GM12878 (cell line): ENCODE data around the gene OR13G1. TPM values are rescaled to one million over a fixed set of nuclear protein-coding genes. Genes with fewer than 3 reads are reported as not detected.

Source experiments
- ATAC-seq: fragments of 200-7000 bp; cut with Tn5 transposase; 3 replicates; pipeline ENCODE4 v1.9.1; 2020; ENCODE audit warnings: mild to moderate bottlenecking, moderate library complexity
- BruUV-seq: library from RNA; stranded (reverse); fragments of 400-500 nt; replicated peaks from 2 replicates; lab custom pipeline; 2021; lab: Mats Ljungman, UMichigan
- CTCF ChIA-PET: fragments of 300-600 bp; sonication (Branson Sonifier 250); formaldehyde crosslinking; extraction: SDS; loops from one replicate; lab custom pipeline; 2021; ENCODE audit warnings: inconsistent platforms; lab: Yijun Ruan, JAX
- POLR2A ChIA-PET: fragments of 350-600 bp; formaldehyde crosslinking; extraction: SDS; loops from one replicate; lab custom pipeline; 2021; ENCODE audit warnings: inconsistent platforms; lab: Charles Lee
- RAD21 ChIA-PET: fragments of 300-600 bp; sonication (Branson Sonifier 250); formaldehyde crosslinking; loops from one replicate; lab custom pipeline; 2023; ENCODE audit warnings: antibody characterized with exemption; ENCODE audit not compliant: unreplicated experiment; lab: Charles Lee
- SMC1A ChIA-PET: fragments of 300-600 bp; sonication (Branson Sonifier 250); formaldehyde crosslinking; loops from one replicate; lab custom pipeline; 2023; ENCODE audit not compliant: unreplicated experiment, uncharacterized antibody; lab: Charles Lee
- DNase-seq: peaks from one replicate; pipeline ENCODE4 v3.0.0-alpha.2; 2011; ENCODE audit warnings: low read depth, low spot score
- FAIRE-seq: peaks from 3 replicates; lab custom pipeline; 2011; peaks lifted over from hg19 to GRCh38; lab: Jason Lieb, UNC
- H2AFZ ChIP-seq: 2 replicates; pipeline ENCODE4 v1.6.0; 2011; ENCODE audit warnings: low read depth, low read length, control low read depth; ENCODE audit not compliant: control insufficient read depth
- H3K27ac ChIP-seq: 2 replicates; pipeline ENCODE4 v1.5.1; 2011; ENCODE audit warnings: control low read depth; ENCODE audit not compliant: control insufficient read depth, insufficient read depth
- H3K27me3 ChIP-seq, 2 experiments: replicated peaks in 1 of 2; 2 replicates each; pipeline versions ENCODE4 v1.6.0 to v1.6.1; 2011; ENCODE audit warnings: low read length in 1 of 2; ENCODE audit not compliant: control insufficient read depth in 2 of 2, insufficient read depth in 2 of 2
- H3K36me3 ChIP-seq, 2 experiments: 2 replicates each; pipeline ENCODE4 v1.5.1; 2011; ENCODE audit warnings: low read length in 1 of 2; ENCODE audit not compliant: control insufficient read depth in 2 of 2, insufficient read depth in 2 of 2
- H3K4me1 ChIP-seq: 2 replicates; pipeline ENCODE4 v1.6.1; 2011; ENCODE audit warnings: mild to moderate bottlenecking, low read length, moderate library complexity, mixed read lengths; ENCODE audit not compliant: control insufficient read depth, insufficient read depth
- H3K4me2 ChIP-seq: 2 replicates; pipeline ENCODE4 v1.6.0; 2011; ENCODE audit warnings: control low read depth; ENCODE audit not compliant: control insufficient read depth, insufficient read depth
- H3K4me3 ChIP-seq: fragments of 200-600 bp; sonication (generic); 2 replicates; pipeline ENCODE4 v1.5.1; 2016
- H3K79me2 ChIP-seq: 2 replicates; pipeline ENCODE4 v1.6.0; 2011; ENCODE audit warnings: low read length; ENCODE audit not compliant: control insufficient read depth, insufficient read depth
- H3K9ac ChIP-seq: 2 replicates; pipeline ENCODE4 v1.8.0; 2011; ENCODE audit warnings: low read length, control low read depth, mixed read lengths; ENCODE audit not compliant: control insufficient read depth, insufficient read depth
- H3K9me3 ChIP-seq: replicated peaks from 3 replicates; pipeline ENCODE4 v1.5.1; 2011; ENCODE audit warnings: mild to moderate bottlenecking, low read length; ENCODE audit not compliant: control insufficient read depth, insufficient read depth
- H4K20me1 ChIP-seq: 2 replicates; pipeline ENCODE4 v1.6.0; 2011; ENCODE audit not compliant: control insufficient read depth, insufficient read depth
- ATF7 ChIP-seq: fragments of 450-650 bp; IDR thresholded peaks from 2 replicates; pipeline ENCODE4 v1.6.1; 2016; ENCODE audit warnings: low read depth, mild to moderate bottlenecking
- BACH1 ChIP-seq: fragments of 450-650 bp; IDR thresholded peaks from 2 replicates; pipeline ENCODE4 v1.6.1; 2017; ENCODE audit warnings: mild to moderate bottlenecking, borderline replicate concordance
- BMI1 ChIP-seq: fragments of 450-650 bp; IDR thresholded peaks from 2 replicates; pipeline ENCODE4 v1.6.1; 2016; ENCODE audit warnings: mild to moderate bottlenecking, moderate library complexity, borderline replicate concordance
- FOXK2 ChIP-seq: fragments of 450-650 bp; IDR thresholded peaks from 2 replicates; pipeline ENCODE4 v1.6.1; 2017; ENCODE audit warnings: mild to moderate bottlenecking, moderate library complexity
- KAT2A ChIP-seq: conservative IDR thresholded peaks from 2 replicates; pipeline ENCODE4 v1.6.1; 2011; ENCODE audit warnings: low read depth, low read length; ENCODE audit not compliant: control insufficient read depth
- MTA3 ChIP-seq: IDR thresholded peaks from 2 replicates; pipeline ENCODE4 v1.6.1; 2012; ENCODE audit warnings: low read length, inconsistent platforms, borderline replicate concordance
- NFYA ChIP-seq: IDR thresholded peaks from 2 replicates; pipeline ENCODE4 v1.6.1; 2011; ENCODE audit warnings: low read depth, mild to moderate bottlenecking, low read length, improper control_type of control experiment, borderline replicate concordance
- PBX3 ChIP-seq: IDR thresholded peaks from 2 replicates; pipeline ENCODE4 v1.6.1; 2011; ENCODE audit warnings: mild to moderate bottlenecking, low read depth, low read length, moderate library complexity; ENCODE audit not compliant: insufficient replicate concordance
- RELA ChIP-seq: fragments of 450-650 bp; IDR thresholded peaks from 2 replicates; pipeline ENCODE4 v1.8.0; 2014; ENCODE audit warnings: borderline replicate concordance; ENCODE audit not compliant: partially characterized antibody
- SPI1 ChIP-seq: IDR thresholded peaks from 2 replicates; pipeline ENCODE4 v1.6.1; 2011; ENCODE audit warnings: low read depth, mild to moderate bottlenecking, low read length, moderate library complexity, borderline replicate concordance; ENCODE audit not compliant: insufficient read depth
- ZNF592 ChIP-seq: fragments of 450-650 bp; IDR thresholded peaks from 2 replicates; pipeline ENCODE4 v1.6.1; 2017; ENCODE audit warnings: mild to moderate bottlenecking, moderate library complexity
- WGBS: methylation state at CpG from one replicate; pipeline ENCODE4 v1.1.6; 2016; ENCODE audit warnings: low lambda C conversion rate; ENCODE audit not compliant: insufficient replicate concordance, insufficient coverage; ENCODE audit errors: missing lambda C conversion rate; 5-methylcytosine and 5-hydroxymethylcytosine counted together
- in situ Hi-C: fragments of 300-500 bp; cut with MboI; formaldehyde crosslinking; loops from 9 replicates; pipeline ENCODE4 v1.14.3; 2018; ENCODE audit warnings: mixed read lengths
- intact Hi-C: fragments of 100-400 bp; cut with micrococcal nuclease; formaldehyde crosslinking; loops from one replicate; pipeline ENCODE4 v1.14.2; 2022; ENCODE audit not compliant: unreplicated experiment
- polyA plus RNA-seq, 11 experiments: library from polyadenylated mRNA; depleted of rRNA in 4 of 11; unstranded in 6 of 11; stranded (reverse) in 5 of 11; fragments of >200 nt; fragmentation: Nextera tagmentation in 4 of 11; fragmentation: Illumina TruSeq in 1 of 11; extraction: Ambion mirVana in 4 of 11; extraction: Trizol in 1 of 11; gene quantifications; 1 replicate in 1 of 11; 2 replicates in 10 of 11; pipeline versions ENCODE4 v1.2.1 to v1.2.3, GENCODE V29; 2011 to 2016; ENCODE audit warnings: inconsistent platforms in 2 of 11, missing spikeins in 2 of 11, low read depth in 1 of 11
- total RNA-seq, 4 experiments: library from RNA; depleted of rRNA in 3 of 4; stranded (reverse); fragments of >200 nt in 3 of 4; fragmentation: Illumina TruSeq in 1 of 4; extraction: Trizol in 1 of 4; gene quantifications; 2 replicates each; pipeline versions ENCODE4 v1.2.1 to v1.2.3, GENCODE V29; 2013 to 2021

The OR13G1 gene
- total and polyA plus RNA-seq, 10 of the 15 experiments (the other 5 are each of a cell fraction or from before 2014, with no cell fraction given), result not detected

- ChIA-PET SMC1A (interaction anchor here (0.6 to 1.2 kb wide), 2 partner anchors 37 to 175 kb away, joined by 3 read pairs; no protein-coding TSS in a partner anchor), RAD21 (no interaction called here), CTCF (interaction anchor here (0.9 to 1.5 kb wide), 2 partner anchors 13 to 56 kb away, joined by 3 to 6 read pairs; no protein-coding TSS in a partner anchor), POLR2A (no interaction called here)
- Histone ChIP-seq H3K27ac (no peak overlapping the region), H2AFZ (no peak overlapping the region), H3K36me3 (no peaks in the 10 kb centered on the region), H3K4me1 (no peaks in the 10 kb centered on the region), H3K9me3 (no peaks in the 10 kb centered on the region), H3K27me3 (no peaks in the 10 kb centered on the region), H4K20me1 (no peaks in the 10 kb centered on the region), H3K4me2 (no peak overlapping the region), H3K9ac (no peak overlapping the region), H3K4me3 (no peak overlapping the region), H3K79me2 (no peaks in the 10 kb centered on the region)
- TF ChIP-seq PBX3 (no peak), BMI1 (no peak), FOXK2 (no peak), ATF7 (no peak)
- ATAC-seq, result no peak
- FAIRE-seq, result no peak
- 34% methylated on average over 4 of the region's 4 CpGs for WGBS
- no peak for DNase-seq
- in situ Hi-C loops, result no loop called here
- no TSS peak for BruUV-seq
- intact Hi-C loops, result no loop called here
Measured at GRCh38 chr1:247680171-247680570, 632 bp upstream of the OR13G1 start.

GRCh38 chr1:247669225-247669624, 10.3 kb downstream of the OR13G1 start:
- no peak for TF ChIP-seq BACH1
- no peak for TF ChIP-seq MTA3
- no peak for TF ChIP-seq RELA
- no peak for TF ChIP-seq ZNF592
- no peak for TF ChIP-seq NFYA
- TF ChIP-seq SPI1, result no peak
- TF ChIP-seq FOXK2, result no peak
- no peak for TF ChIP-seq KAT2A
- TF ChIP-seq, all 136 proteins: peak for 0
- ChIA-PET RAD21 (no interaction called here), CTCF (no interaction called here), SMC1A (no interaction called here), POLR2A (no interaction called here)
- H3K9ac ChIP-seq, result no peak overlapping the region
- no peak overlapping the region for H3K4me3 ChIP-seq
- no peaks in the 10 kb centered on the region for H3K4me1 ChIP-seq
- no peaks in the 10 kb centered on the region for H3K9me3 ChIP-seq
- no peaks in the 10 kb centered on the region for H4K20me1 ChIP-seq
- no peak overlapping the region for H3K27ac ChIP-seq
- no peak for FAIRE-seq
- H3K4me2 ChIP-seq, result no peak overlapping the region
- no peak for DNase-seq
- WGBS, result 0% methylated on average over 1 of the region's 1 CpG
- no peak overlapping the region for H2AFZ ChIP-seq
- no peaks in the 10 kb centered on the region for H3K27me3 ChIP-seq
- no TSS peak for BruUV-seq
- no peaks in the 10 kb centered on the region for H3K36me3 ChIP-seq
- ATAC-seq, result no peak
- intact Hi-C loops, result no loop called here
- in situ Hi-C loops, result no loop called here
- H3K79me2 ChIP-seq, result no peaks in the 10 kb centered on the region
